NCI-H1694 treated with DMSO at 0.1 percent for 48 hours (cell line): ENCODE data around the gene IREB2.
"Not testable (repeated sequence)": the region's sequence is repeated elsewhere in the genome, so short reads cannot be mapped to it uniquely, and the experiment has no call there.

Experiments
- DNase-seq: peaks from one replicate; lab custom pipeline; 2025; lab: John Stamatoyannopoulos, UW

The IREB2 gene

GRCh38 chr15:78434134-78434533, 3.9 kb upstream of the IREB2 start:
- DNase-seq = no peak

- DNase-seq = not testable (repeated sequence)
Measured at GRCh38 chr15:78434711-78435110, 3.3 kb upstream of the IREB2 start.

- no peak for DNase-seq
Measured at GRCh38 chr15:78437107-78437761, 782 bp upstream of the IREB2 start.

GRCh38 chr15:78438619-78439285, 736 bp downstream of the IREB2 start:
- DNase-seq = peak; percentile 18

- no peak for DNase-seq
Measured at GRCh38 chr15:78440375-78441373, 2.7 kb downstream of the IREB2 start.

DNA sequence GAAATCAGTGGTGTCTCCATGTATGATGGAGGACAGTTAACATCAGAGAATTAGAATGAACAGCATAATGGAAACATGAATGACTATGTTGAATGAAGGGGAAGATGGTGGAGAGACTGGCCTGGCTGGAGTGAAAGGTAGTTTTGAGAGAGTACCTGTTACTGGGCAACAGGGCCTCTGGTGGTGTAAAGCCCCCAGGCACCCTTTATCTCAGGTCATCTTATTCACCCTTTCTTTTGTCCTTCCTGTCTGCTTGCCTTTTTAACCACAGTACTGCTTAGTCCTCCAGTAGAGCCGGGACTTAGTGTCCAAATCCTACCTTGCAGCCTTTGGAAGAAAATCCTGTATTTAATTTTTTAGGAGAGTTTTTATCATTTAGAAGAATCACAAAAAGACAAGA, 6.2 kb downstream of the IREB2 start:
- DNase-seq = no peak

DNA sequence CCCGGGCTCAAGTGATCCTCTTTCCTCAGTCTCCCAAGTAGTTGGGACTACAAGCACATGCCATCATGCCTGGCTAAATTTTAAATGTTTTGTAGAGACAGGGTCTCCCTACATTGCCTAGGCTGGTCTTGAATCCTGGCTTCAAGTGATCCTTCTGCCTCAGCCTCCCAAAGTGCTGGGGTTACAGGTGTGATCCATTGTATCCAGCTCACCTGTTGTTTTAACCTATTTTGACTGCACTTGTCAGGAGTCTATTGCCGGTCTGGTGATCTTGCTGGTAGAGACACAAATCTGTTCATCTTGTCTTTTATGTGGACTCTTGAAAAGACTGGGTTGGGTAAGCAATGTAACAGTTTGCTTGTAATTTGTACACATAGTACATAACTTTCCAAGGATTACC, 7.9 kb downstream of the IREB2 start:
- DNase-seq = no peak

DNA sequence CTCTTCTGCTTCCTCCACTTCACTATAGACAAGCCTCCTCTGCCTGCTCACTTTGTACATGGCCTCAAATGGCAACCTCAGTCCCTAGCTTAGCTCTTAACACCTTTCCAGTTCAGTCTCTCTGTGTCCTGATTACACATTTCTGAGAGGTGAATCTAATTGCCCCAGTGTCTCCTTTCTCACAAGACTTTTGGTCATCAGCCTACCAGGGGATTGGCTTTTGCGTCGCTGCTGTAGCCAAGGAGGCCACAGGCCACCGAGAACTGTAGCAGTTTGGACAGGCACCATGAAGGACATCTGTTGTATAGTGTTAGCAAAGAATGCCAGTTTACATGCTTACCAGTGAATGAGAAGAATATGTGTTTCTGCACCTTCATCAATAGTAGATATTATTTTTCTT, 8.5 kb downstream of the IREB2 start:
- DNase-seq = no peak

GRCh38 chr15:78448441-78449219, 10.6 kb downstream of the IREB2 start:
- DNase-seq = no peak

- DNase-seq = peak; percentile 13
Measured at GRCh38 chr15:78449220-78449999, 11.4 kb downstream of the IREB2 start.

GRCh38 chr15:78450285-78450858, 12.4 kb downstream of the IREB2 start:
- no peak for DNase-seq

DNA sequence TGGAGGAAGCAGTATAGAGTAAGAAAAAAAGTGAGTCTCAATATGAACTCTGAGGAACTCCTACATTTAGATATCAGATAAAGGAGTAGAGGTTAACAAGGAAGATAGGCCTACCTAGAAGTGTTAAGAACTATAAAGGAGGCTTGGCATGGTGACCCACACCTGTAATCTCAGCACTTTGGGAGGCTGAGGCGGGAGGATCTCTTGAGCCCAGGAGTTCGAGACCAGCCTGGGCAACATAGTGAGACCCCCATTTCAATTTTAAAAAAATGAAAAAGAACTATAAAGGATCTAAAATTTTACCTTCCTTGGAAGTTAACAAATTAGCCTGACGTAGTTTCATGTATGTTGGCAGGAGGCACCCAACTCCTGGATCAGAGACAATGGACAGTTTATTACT, 14.5 kb downstream of the IREB2 start:
- DNase-seq = no peak

DNA sequence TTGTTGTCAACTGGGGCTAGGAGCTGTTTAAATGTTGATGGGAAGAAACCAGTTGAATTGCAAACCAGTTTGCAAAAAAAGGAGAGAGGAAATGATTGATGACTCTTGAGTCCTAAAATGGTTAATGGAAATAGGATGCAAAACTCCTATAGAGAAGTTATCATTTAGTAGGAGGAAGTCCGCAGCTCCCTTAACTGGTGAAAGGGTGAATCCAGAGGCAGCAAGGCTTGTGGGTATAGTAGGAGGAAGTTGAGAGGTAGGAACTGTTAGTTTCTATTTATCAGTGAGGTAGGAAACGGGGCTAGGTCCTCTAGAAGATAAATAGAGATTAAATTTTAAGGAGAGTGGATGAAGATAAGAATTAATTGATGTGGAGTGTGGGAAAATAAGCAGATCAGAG, 15.4 kb downstream of the IREB2 start:
- no peak for DNase-seq

DNA sequence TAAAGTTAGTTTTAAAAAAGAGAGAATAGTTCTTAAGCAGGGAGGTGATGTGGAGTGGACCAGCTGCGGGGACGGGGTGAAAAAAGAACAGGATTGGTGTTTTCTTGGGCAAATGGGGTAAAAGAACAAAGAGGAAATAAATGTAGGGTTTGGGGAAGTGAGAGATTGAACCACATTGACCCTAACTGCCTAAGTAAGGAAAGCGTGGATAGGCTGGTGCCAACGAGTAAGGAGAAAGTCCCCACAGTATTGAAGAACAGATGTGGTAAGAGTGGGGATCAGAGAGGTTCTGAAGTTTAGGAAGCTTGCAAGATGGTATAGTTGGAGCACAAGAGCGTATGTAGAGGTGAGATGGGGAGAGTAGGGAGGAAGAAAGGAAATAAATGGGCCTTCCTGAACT, 17.0 kb downstream of the IREB2 start:
- DNase-seq = no peak

DNA sequence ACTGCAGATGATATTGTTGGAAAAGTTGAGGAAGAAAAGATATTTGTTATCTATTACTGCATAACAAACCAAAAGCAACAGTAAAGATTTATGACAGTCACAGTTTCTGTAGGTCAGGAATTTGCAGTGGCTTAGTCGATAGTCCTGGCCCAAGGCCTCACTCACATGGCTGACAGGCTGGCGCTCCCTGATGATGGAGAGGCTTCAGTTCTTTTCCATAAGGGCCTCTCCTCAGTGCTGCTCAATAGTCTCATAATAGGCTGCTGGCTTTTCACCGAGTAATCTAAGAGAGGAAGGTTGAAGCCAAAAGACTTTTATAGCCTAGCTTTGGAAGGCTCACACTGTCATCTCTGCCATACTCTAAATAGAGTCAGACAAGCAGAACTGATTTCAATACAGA, 17.7 kb downstream of the IREB2 start:
- no peak for DNase-seq

DNA sequence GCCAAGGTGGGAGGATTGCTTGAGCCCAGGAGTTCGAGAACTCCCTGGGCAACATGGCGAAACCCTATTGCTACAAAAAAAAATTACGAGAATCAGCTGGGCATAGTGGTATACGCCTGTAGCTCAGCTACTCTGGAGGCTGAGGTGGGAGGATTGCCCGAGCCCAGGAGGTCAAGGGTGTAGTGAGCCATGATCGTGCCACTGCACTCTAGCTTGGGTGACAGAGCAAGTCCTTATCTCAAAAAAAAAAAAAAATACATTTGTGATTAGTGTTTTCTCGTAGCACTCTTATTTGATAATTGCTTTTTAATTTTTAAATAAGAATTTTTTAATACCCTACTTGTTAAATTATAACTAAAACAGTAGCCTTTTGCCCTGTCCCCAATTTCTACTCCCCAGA, 18.4 kb downstream of the IREB2 start:
- DNase-seq = no peak

- DNase-seq = peak; percentile 9
Measured at GRCh38 chr15:78457101-78457500, 19.1 kb downstream of the IREB2 start.

DNA sequence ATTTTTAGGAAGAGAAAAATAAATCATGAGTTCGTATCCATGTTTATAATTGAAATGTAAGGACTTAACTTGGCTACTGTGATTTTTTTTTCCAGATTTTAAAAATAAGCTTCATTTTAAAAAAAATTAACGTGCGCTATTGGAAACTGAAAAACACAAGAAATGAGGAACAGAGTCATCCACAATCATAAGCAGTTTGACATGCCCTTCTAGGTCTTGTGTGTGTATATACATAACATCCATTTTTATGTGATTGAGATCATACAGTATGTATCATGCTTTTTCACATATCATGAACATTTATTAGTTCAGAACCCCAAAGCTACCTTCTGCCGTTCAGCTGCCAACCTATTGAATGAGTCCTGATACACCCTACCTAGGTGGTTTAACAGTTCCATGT, 22.7 kb downstream of the IREB2 start:
- no peak for DNase-seq

- no peak for DNase-seq
Measured at GRCh38 chr15:78461171-78461888, 23.3 kb downstream of the IREB2 start.

- no peak for DNase-seq
Measured at GRCh38 chr15:78469031-78469430, 31.0 kb downstream of the IREB2 start.
